IPS-NIHi7 (cell line): ENCODE measurements around the gene RELCH.
A peak's percentile ranks its signal among the peaks of the same experiment; 100 is the strongest.

Source experiments
- DNase-seq: peaks from one replicate; pipeline ENCODE4 v3.0.0; 2012; ENCODE audit warnings: mixed read lengths; ENCODE audit errors: extremely low spot score

The RELCH gene

GRCh38 chr18:62324181-62324828, 137.2 kb downstream of the RELCH start:
- no peak for DNase-seq

GRCh38 chr18:62324917-62325805, 138.1 kb downstream of the RELCH start, which contains the start of gene TNFRSF11A:
Gene TNFRSF11A (plus strand): TSS chr18:62325310. CDS start chr18:62325353, 43 bp downstream.
- peak; percentile 88 for DNase-seq

GRCh38 chr18:62325806-62326645, 139.0 kb downstream of the RELCH start:
- DNase-seq: peak; percentile 31

- DNase-seq: no peak
Observed at GRCh38 chr18:62326646-62327348, 139.7 kb downstream of the RELCH start.

- no peak for DNase-seq
Observed at GRCh38 chr18:62327977-62328376, 140.9 kb downstream of the RELCH start.

- no peak for DNase-seq
Observed at GRCh38 chr18:62328586-62329525, 141.8 kb downstream of the RELCH start.

GRCh38 chr18:62329691-62330454, 142.8 kb downstream of the RELCH start:
- DNase-seq: no peak

- no peak for DNase-seq
Observed at GRCh38 chr18:62330650-62331049, 143.6 kb downstream of the RELCH start.

GRCh38 chr18:62331581-62332356, 144.7 kb downstream of the RELCH start:
- no peak for DNase-seq

- DNase-seq: no peak
Observed at GRCh38 chr18:62332431-62332830, 145.4 kb downstream of the RELCH start.

- no peak for DNase-seq
Observed at GRCh38 chr18:62332964-62333695, 146.1 kb downstream of the RELCH start.

- no peak for DNase-seq
Observed at GRCh38 chr18:62334120-62334519, 147.1 kb downstream of the RELCH start.

- no peak for DNase-seq
Observed at GRCh38 chr18:62335494-62335893, 148.4 kb downstream of the RELCH start.

GRCh38 chr18:62336618-62337017, 149.6 kb downstream of the RELCH start:
- no peak for DNase-seq

- DNase-seq: no peak
Observed at GRCh38 chr18:62337336-62337735, 150.3 kb downstream of the RELCH start.

GRCh38 chr18:62338446-62339105, 151.5 kb downstream of the RELCH start:
- DNase-seq: peak; percentile 46
